ENCODE measurements around the gene DTNBP1.

DNA sequence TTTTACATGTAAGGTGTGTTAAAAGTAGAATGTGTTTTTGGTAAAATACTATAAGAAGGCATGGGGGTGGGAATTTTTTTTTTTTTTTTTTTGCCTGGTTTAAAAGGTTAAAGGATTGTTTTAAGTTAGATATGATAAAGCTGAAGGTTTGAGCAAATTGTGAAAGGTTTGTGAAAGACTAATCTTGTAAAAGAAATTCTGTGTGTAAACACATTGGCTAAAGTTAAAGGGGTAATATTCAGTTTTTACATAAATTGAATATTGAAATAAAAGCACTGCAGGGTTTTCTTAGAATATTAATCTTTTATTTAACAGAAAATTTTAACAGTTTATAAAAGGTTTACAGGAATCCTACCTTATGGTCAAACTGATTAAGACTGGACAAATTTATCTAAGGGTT lies 105.7 kb downstream of the DTNBP1 start:
- TF ChIP-seq POLR2A (IDR thresholded peaks at IDR 0.05) (no peak), CTCF (IDR thresholded peaks at IDR 0.05) (no peak), POLR2AphosphoS5 (IDR thresholded peaks at IDR 0.05; ENCODE audit: insufficient read depth in 1 of 2, low read depth in 1 of 2) (no peak)

All from vagina (tissue), 2 donors.